ENCODE measurements around the gene LIM2.

LIM2 gene

DNA sequence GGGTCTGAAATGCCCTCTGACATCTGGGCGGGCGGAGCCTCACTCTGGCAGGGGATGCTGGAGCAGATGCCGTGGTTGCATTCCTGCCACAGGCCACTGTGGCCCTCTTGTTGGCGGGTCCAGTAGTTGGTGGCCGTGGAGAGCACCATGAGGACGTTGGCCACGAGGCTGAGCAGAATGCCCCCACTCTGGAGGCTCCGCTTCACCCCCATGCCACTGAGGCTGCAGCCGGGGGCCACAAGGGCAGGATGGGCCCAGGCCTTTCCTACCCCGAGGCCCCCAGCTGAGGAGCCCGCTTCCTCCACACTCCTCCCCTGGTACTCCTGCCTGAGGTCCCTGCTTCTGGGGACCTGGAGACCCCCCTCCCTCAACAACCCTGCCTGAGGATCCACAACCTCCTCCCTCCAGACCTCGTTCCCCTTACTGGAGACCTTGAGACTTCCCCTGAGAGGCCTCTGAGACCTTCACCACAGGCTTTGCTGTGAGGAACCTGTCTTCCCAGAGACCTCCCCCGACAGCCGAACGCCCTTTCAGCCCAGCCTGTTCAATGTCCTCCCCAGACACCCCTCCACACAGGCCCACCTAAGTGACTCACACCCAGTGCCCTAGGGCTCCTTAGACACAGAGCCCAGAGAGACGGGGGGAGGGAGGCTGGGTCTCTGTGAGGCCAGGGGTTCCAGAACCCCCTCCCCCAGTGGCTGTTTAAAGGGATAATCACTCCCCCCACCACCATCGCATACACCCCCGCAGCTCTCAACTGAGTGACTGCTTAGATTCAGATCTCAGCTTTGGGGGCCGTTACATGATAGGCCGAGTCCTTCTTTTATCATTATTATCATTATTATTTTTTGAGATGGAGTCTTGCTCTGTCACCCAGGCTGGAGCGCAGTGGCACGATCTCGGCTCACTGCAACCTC, 19.1 kb downstream of the LIM2 start, which contains the start of gene CLDND2:
Gene CLDND2 (minus strand): TSS at position 638 of the 917 bp plus-strand sequence. CDS start 426 bp downstream, at position 212.
- TF ChIP-seq, protein P1, sequence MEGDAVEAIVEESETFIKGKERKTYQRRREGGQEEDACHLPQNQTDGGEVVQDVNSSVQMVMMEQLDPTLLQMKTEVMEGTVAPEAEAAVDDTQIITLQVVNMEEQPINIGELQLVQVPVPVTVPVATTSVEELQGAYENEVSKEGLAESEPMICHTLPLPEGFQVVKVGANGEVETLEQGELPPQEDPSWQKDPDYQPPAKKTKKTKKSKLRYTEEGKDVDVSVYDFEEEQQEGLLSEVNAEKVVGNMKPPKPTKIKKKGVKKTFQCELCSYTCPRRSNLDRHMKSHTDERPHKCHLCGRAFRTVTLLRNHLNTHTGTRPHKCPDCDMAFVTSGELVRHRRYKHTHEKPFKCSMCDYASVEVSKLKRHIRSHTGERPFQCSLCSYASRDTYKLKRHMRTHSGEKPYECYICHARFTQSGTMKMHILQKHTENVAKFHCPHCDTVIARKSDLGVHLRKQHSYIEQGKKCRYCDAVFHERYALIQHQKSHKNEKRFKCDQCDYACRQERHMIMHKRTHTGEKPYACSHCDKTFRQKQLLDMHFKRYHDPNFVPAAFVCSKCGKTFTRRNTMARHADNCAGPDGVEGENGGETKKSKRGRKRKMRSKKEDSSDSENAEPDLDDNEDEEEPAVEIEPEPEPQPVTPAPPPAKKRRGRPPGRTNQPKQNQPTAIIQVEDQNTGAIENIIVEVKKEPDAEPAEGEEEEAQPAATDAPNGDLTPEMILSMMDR (IDR thresholded peaks at IDR 0.05; ENCODE audit: insufficient read depth, missing control alignments): no peak
- DNase-seq (ENCODE audit: insufficient read length, low spot score) (no peak), FAIRE-seq (no peak)

DNA sequence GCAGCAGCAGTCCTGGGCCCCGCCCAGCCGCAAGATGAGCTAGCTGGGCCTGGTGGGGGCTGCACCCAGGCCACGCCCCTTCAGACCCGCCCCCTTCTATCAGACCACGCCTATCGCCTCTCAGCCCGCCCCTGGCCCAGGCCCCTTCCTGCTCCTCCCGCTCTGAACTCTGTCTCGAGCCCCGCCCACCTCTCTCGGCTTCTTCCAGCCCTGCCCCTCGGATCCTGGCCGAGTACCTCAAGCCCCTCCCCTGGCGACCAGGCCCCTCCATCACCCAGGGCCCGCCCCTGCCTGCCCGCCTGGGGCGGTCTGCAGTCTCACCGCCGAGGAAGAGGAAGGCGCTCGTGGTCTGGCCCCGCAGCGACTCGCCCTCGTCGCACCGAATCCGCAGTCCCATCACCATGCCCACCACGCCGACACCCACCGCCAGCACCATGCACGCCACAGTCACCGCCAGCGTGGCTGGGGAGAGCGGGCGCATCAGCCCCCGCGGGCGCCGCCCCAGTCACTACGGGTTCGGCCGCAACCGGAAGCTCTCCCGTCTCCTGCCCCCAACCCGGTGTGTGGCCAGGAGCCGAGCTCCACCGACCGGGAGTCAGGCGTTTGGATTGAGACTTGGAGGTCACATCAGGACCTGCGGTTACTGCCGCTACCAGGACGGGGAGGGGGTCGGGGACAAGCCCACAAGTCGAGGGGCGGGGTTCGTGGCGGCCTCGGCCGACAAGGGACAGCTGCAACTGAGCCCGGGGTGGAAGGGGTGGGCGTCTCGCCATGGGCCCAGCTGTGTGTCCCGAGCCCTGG, 20.0 kb downstream of the LIM2 start:
- DNase-seq (ENCODE audit: insufficient read length, low spot score) (peak; percentile 92), FAIRE-seq (no peak)
- TF ChIP-seq, protein P1 (IDR thresholded peaks at IDR 0.05; ENCODE audit: insufficient read depth, missing control alignments): no peak

GRCh38 chr19:51367255-51367564, 20.6 kb downstream of the LIM2 start:
- TF ChIP-seq, protein P1 (IDR thresholded peaks at IDR 0.05; ENCODE audit: insufficient read depth, missing control alignments): no peak
- no peak for FAIRE-seq
- DNase-seq (ENCODE audit: insufficient read length, low spot score): no peak

DNA sequence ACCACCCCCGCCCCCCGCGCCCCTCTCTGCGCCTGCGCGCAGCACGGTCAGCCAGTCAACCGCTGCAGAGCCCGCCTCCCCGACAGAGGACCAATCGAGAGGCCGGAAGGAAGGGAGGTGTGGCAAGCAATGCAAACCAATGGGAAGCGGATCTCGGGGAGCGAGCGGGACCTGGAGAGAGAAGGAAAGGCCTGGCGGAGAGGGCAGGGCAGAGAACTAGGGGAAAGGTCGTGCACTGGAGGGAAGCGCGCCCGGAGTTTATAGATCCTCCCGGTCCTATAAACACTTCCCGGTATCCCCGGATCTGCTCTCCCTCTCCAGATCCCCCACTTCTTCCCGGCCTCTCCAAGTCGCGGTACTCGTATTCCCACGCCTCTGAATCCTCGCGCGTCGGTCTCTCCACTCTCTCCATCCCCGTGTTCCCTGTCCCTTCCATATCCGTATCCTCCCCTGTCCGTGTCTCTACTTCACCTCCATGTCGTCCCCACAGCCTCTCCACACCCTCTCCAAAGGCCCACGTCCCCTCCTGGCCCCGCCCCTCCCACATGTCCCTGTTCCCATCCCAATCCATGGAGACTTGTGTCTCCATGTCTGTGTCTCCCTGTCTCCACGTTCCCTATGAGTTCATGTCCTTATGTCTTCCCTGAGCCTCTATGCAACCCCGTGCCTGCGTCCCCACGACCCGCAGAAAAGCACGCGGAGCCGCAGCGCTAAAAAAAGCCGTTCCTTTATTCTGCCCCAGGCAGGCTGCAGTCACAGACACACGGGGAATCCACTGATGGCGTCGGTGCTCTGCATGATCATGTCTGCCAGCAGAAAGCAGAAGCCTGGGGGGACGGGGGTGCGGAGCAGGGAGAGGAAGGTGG, 21.2 kb downstream of the LIM2 start:
- DNase-seq (ENCODE audit: insufficient read length, low spot score) (peak; percentile 77), FAIRE-seq (no peak)
- TF ChIP-seq, protein P1 (IDR thresholded peaks at IDR 0.05; ENCODE audit: insufficient read depth, missing control alignments): no peak

DNA sequence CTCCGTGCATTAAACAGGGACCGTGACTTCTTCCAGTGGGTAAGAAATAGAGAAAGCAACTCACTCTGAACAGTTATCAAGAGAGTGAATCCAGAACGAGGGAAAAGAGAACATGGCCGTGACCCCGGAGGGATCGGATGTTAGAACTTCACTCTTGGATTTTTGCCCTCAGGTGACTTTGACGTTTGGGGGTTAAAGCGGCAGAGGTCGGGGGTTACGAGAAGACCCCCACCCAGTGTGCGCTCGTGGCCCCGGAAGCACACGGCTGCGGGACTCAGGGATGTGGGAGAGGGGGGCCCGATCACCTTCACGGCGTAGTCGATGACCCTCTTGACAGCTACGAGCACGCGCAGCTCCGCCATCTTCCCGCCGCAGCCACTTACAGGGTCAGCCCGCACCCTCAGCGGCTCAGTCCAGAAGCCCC, 21.8 kb downstream of the LIM2 start, which contains the start of gene ETFB:
Gene ETFB (minus strand): TSS at position 424 of the 424 bp plus-strand sequence. CDS start 62 bp downstream, at position 362.
- FAIRE-seq (no peak), DNase-seq (ENCODE audit: insufficient read length, low spot score) (no peak)

More for the DNA sequence above, 21.8 kb downstream of the LIM2 start, which contains the start of gene ETFB:
- TF ChIP-seq, protein P1 (IDR thresholded peaks at IDR 0.05; ENCODE audit: insufficient read depth, missing control alignments): no peak
